LNCaP clone FGC (cell line): Measurements from ENCODE around the gene PCDHA1.

Experiments used
- DNase-seq: peaks from one replicate; pipeline ENCODE4 v3.0.0-alpha.2; 2011; ENCODE audit warnings: low read depth
- H3K4me3 ChIP-seq: 2 replicates; pipeline ENCODE4 v1.5.1; 2011; ENCODE audit warnings: mild to moderate bottlenecking, low read depth, low read length, control low read depth
- CTCF ChIP-seq: IDR thresholded peaks from 2 replicates; pipeline ENCODE4 v1.5.1; 2012; ENCODE audit warnings: mild to moderate bottlenecking; ENCODE audit not compliant: control insufficient read depth, insufficient read depth; ENCODE audit errors: extremely low read depth

PCDHA1 gene

GRCh38 chr5:140996060-140996459 lies 210.1 kb downstream of the PCDHA1 start:
- no peak for TF ChIP-seq CTCF
- DNase-seq: no peak
- H3K4me3 ChIP-seq: no peak overlapping the region

GRCh38 chr5:140998921-140999410 lies 213.0 kb downstream of the PCDHA1 start:
- H3K4me3 ChIP-seq: no peak overlapping the region
- no peak for DNase-seq
- TF ChIP-seq CTCF: no peak

GRCh38 chr5:141001446-141001843 lies 215.5 kb downstream of the PCDHA1 start:
- TF ChIP-seq CTCF: no peak
- no peak overlapping the region for H3K4me3 ChIP-seq
- DNase-seq: no peak

- no peak for DNase-seq
- H3K4me3 ChIP-seq: no peak overlapping the region
- no peak for TF ChIP-seq CTCF
These were observed 216.1 kb downstream of the PCDHA1 start for GRCh38 chr5:141001844-141002604.

- no peak overlapping the region for H3K4me3 ChIP-seq
- TF ChIP-seq CTCF: no peak
- DNase-seq: no peak
These were observed 216.6 kb downstream of the PCDHA1 start for GRCh38 chr5:141002605-141002965.

- DNase-seq: no peak
- TF ChIP-seq CTCF: no peak
- H3K4me3 ChIP-seq: no peak overlapping the region
These were observed 217.1 kb downstream of the PCDHA1 start for GRCh38 chr5:141003031-141003430.
